Activated T-cell treated with anti-CD3 and anti-CD28 coated beads for 4 hours (primary cell): ENCODE measurements around the gene TEX35.

ENCODE experiments used
- DNase-seq: peaks from one replicate; pipeline ENCODE4 v3.0.0-alpha.2; 2020

The TEX35 gene

DNA sequence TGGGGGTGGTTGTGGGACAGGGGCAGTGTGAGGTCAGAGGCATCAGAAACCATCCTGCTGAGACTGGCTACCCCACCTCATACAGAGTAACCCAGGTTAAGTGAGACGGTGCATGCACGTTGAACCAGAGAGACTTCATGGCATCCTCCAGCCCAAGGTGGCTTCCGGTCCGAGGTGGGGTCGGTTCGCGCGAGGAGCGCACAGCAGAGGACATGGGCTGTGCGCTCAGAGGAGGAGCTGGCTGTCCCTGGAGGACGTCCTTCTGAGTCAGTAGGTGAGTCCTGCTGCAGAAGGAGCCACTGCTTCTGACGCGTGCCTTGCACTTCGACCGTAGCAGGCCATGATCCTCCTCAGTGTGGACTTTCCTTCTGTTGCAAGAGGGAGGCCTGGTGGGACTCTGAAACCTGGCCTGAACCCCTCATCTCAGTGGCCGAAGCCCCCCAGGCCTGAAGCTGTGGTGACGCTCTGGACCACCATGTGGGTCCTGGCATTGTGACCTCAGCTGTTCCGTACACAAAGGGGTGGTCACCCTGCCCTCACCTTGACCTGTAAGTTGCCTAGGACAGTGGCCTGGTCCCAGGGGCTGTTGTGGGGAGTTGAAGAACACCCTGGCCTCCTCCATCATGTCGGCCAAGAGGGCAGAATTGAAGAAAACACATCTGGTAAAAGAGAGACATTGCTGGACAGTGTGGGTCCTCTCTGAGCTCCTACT, at the start of gene TEX35:
TEX35 (plus strand) TSS at position 544 of the 712 bp plus-strand sequence; CDS start at position 624, 80 bp downstream.
- DNase-seq: no peak

DNA sequence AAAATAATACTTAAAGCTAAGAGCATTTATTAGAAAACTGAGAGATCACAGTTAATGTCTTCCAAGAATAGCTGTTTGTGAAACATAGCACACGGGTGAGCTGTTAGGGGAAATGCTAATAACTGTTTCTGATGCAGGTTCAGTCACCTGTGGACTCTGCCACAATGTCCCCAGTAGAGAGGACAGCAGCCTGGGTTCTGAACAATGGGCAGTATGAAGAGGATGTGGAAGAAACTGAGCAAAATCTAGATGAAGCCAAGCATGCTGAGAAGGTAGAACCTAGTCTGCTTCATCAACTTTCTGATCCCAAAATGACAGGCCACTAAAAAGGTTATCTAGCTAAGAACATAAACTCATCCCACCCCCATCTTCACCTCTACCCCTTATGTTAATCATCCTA, 48.8 kb upstream of the TEX35 start:
- DNase-seq: no peak

GRCh38 chr1:178464566-178464965, 48.3 kb upstream of the TEX35 start:
- DNase-seq: no peak

- no peak for DNase-seq
Measured at GRCh38 chr1:178465011-178465410, 47.9 kb upstream of the TEX35 start.

GRCh38 chr1:178467837-178468236, 45.1 kb upstream of the TEX35 start:
- no peak for DNase-seq

GRCh38 chr1:178470411-178470960, 42.4 kb upstream of the TEX35 start:
- DNase-seq: no peak

- no peak for DNase-seq
Measured at GRCh38 chr1:178472531-178472930, 40.4 kb upstream of the TEX35 start.

- DNase-seq: no peak
Measured at GRCh38 chr1:178477373-178477772, 35.5 kb upstream of the TEX35 start.

DNA sequence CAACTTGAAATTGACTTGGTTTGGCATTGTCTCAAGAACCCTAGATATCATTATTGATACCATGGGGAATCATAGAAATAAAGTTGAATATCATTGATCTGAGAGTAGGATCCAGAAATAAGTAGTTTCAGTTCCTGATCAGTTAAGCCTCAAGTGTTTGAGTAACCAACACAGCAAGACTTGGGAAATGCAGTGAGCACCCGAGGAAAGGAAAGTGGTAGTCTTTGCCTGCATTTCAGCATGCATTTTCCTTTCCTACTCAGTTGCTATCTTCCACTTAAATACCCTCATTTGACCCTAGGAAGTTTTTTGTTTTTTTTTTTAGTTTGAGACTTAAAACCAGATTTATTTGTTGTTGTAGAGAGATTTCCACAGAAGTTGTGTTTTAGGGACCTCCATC, 35.1 kb upstream of the TEX35 start:
- no peak for DNase-seq

DNA sequence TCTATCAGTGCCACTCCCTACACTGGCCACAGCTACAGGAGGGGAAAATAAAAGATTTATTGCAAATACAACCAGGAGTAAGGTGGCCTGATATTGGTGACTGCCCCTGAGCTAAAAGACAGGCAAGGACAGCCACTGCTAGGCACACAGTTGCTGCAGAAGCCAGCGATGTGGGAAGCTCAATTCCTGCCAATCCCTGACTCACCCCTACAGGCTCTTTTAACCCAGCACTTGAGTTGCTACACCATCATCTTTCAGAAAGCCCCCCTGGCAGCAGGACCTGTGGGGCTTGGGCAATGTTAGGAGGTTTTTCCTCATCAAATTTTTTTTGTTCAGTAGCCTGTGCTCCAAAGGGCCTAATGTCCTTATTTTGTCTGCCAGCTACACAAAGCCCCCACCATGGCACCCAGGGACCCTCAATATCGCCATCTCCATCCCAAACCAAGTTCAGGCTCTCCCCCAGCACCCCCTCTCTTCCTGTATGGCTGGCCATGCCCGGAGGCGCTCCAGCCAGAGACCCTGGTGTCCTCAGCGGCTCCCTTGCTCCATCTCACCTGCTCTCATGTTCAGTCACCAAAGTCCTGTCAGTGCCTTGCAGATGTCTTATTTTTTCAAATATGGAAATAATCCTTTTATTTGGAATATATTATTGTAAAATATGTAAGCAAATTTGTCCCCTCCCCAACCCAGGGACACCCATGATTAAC, 29.5 kb upstream of the TEX35 start:
- DNase-seq: no peak

GRCh38 chr1:178484698-178485225, 28.1 kb upstream of the TEX35 start:
- no peak for DNase-seq

DNA sequence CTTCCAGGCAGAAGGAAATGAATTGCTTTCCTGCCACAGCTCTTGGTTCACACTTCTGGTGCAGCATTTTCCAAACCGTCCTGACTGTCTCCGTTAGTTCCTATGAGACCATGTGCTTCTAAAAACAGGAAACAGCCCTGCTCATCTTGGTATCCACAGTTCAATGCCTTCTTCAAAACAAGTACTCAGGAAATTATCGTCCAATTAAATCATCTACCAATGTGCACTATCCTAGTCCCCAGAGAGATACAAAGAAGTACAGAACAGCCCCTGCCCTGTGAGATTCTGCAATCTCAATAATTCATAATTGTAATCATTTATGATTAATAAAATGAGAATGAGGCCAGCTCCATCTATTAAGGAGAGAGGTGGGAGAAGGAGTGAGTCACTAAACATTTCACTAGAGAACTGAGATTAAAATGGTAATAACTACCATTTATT, 27.3 kb upstream of the TEX35 start:
- no peak for DNase-seq

DNA sequence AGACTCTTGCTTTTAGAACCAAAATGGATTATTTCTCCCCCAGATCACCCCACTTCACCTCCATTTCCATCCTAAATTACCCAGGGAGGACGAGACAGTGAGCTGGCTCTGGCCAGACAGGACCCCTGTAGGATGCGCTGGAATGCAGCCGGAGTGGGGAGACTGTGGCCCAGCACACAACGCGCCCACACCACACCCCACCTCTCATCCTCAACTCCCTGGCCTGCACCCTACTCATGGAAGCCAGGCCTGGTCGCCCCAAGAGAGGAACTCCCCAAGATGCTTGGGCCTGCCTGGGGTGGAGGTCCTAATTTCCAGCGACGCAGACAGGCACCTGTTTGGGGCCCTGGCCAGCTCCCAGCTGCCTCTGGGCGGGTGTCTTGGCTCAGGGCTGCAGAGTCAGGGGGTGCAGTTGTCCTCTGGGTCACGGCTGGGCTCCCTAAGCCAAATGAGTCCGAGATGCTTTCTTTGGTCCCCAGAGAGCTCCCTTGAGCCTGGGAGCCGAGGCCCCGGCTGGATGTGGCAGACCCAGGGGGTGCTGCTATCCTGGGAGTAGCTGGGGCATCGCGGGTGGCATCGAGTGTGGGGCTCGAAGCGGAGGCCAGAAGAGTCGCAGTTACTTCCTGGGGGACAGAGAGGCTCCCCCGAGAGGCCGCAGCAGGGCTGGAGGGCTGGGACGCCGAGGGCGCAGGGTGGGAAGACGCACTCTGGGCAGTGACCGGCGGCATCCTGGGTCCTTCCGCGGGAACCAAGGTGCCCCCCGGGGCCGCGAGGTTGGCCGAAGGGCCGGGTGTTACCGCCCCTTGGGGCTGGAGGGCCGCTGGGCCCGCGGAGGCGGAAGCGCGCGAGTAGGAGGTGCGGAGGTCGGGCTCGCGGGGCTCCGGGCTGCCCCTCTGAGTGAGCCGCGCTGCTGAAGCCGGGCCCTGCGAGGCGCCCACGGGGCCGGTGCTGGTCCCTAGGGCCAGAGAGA, 26.5 kb upstream of the TEX35 start:
- DNase-seq: no peak

DNA sequence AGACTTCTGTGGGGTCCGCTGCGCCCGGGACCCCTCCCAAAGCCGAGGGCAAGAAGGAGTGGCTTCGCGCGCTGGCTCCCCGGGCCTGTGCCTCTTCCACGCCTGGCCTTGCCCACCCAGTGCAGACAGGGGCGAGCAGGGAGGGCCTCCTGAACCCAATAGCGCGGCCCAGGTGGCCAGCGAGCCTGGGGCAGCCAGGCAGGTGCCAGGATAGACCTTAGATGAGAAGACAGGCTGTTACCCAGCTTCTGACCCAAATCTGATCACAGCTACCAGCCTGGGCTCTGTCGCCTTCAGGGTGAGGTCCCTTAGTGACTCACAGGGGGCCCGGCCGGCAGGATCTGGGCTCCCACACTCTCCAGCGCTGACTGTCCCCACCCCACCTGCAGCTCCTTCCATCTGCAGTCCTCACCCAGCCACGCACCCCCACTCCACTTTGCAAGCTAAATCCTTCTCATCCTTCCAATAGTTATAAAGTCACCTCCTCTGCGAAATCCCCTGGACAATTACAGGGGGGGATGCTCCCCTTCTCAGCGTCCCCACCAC, 25.8 kb upstream of the TEX35 start:
- no peak for DNase-seq

DNA sequence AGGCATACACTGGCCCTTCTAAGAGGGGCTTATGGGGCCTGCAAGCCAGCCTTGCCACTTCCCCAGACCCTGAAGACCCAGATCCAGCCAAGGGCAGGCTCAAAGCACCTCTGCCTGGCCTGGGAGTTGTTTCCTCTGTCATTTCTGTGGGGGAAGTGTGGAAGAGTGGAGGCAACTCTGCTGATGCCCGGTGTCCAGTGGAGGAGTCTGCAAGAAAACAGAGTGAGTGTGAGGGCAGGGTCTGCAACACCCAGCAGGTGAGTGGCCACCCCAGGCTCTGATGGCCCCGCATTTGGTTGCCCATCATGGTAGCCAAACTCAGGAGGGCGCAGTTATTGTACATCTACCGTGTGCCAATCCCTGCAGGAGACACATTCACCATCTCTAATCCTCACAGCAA, 24.5 kb upstream of the TEX35 start:
- no peak for DNase-seq

DNA sequence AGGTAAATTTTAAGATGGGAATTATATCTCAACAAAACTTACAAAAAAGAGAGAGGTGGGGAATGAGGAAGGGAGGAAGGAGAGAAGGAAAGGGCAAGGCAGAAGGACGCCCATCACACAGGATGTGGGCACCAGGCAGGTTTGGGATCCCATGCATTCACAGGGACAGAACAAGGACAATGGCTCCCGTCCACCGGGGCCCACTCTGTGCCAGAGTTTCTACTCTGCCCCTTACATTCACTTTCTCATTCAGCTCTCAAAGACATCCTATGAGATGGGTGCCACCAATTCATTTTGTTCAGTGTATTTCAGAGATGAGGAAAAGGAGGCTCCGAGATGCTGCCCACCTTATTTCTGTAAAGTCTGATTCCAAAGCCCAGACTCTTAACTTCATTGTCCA, 23.5 kb upstream of the TEX35 start:
- no peak for DNase-seq

GRCh38 chr1:178490136-178490535, 22.8 kb upstream of the TEX35 start:
- no peak for DNase-seq

- DNase-seq: no peak
Measured at GRCh38 chr1:178490967-178491366, 21.9 kb upstream of the TEX35 start.

- DNase-seq: no peak
Measured at GRCh38 chr1:178491721-178492120, 21.2 kb upstream of the TEX35 start.

DNA sequence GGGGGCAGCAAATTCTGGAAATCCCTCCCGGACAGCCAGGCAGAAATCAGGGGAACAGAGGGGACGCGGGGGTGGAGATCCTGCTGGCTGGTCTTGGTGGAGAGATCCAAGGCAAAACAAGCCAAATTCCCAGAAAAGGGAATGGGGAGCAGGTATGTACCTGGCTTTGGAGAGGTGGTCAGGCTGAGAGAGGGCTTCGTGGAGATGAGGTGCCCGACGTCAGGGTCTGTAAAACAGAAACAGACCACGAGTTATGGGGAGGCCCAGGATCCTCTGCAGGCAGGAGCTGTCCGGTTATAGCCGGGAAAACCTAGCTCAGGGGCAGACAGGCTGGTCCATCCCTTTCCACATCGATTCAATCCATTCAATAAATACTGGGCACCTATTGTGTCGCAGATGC, 20.6 kb upstream of the TEX35 start:
- no peak for DNase-seq

GRCh38 chr1:178493301-178493741, 19.6 kb upstream of the TEX35 start:
- no peak for DNase-seq

DNA sequence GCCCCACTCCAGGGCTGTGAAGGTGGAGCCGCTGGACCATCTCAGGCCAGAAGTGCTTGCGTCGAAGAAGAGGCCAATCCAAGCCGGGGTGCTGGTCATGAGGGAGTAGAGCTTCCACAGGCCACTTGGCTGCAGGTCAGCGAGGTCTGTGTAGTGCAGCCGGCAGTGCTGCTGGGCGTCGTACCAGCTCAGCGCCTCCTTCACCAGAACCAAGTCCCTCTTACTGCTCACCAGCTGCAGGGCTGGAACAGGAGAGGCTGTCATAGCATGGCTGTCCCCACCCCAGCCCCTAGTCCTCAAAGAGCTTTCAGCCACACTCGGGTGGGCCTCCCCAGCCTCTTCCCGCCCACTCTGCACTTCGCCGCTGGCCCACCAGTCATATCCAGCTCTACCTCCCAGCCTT, 18.3 kb upstream of the TEX35 start:
- no peak for DNase-seq
